Tibial artery (tissue), 4 donors: ENCODE results near the gene GDPD4.
A peak's percentile ranks its signal among the peaks of the same experiment; 100 is the strongest.

Experiments
- DNase-seq, 2 donors: peaks; one replicate each; pipeline ENCODE4 v3.0.0-alpha.2; 2019
- H3K27ac ChIP-seq, 2 donors: fragments of 200-600 bp; sonication (generic) in 1 of 2; 1 replicate in 1 of 2; 2 replicates in 1 of 2; pipeline ENCODE4 v1.5.1; 2018 to 2019; ENCODE audit warnings: mild to moderate bottlenecking in 1 of 2
- H3K27me3 ChIP-seq, 2 donors: fragments of 200-600 bp; sonication (generic) in 1 of 2; one replicate each; pipeline versions ENCODE4 v1.5.1 to v1.6.0; 2016 to 2019
- H3K36me3 ChIP-seq, 3 donors: fragments of 200-600 bp; sonication (generic) in 2 of 3; one replicate each; pipeline ENCODE4 v1.5.1; 2016 to 2019; ENCODE audit warnings: mild to moderate bottlenecking in 2 of 3
- H3K4me1 ChIP-seq, 4 donors: fragments of 200-600 bp; sonication (generic) in 2 of 4; 1 replicate in 3 of 4; 2 replicates in 1 of 4; pipeline ENCODE4 v1.5.1; 2016 to 2019
- H3K4me3 ChIP-seq, 2 donors: fragments of 200-600 bp; sonication (generic) in 1 of 2; 1 replicate in 1 of 2; 2 replicates in 1 of 2; pipeline ENCODE4 v1.5.1; 2018 to 2019; ENCODE audit warnings: mild to moderate bottlenecking in 2 of 2
- H3K9me3 ChIP-seq, 3 donors: fragments of 200-600 bp; sonication (generic) in 1 of 3; one replicate each; pipeline ENCODE4 v1.5.1; 2016 to 2019
- intact Hi-C: fragments of 100-400 bp; cut with DNase I; formaldehyde crosslinking; loops from one replicate; pipeline ENCODE4 v1.15.0; 2023; ENCODE audit warnings: low total_unique reads
- TF ChIP-seq, protein P1 (sequence below), 2 experiments: fragments of 200-600 bp in 1 of 2; fragments of 450-650 bp in 1 of 2; IDR thresholded peaks; one replicate each; pipeline ENCODE4 v1.5.1; 2017 to 2019; ENCODE audit warnings: antibody characterized with exemption in 2 of 2, mild to moderate bottlenecking in 1 of 2, moderate library complexity in 1 of 2

Gene GDPD4

DNA sequence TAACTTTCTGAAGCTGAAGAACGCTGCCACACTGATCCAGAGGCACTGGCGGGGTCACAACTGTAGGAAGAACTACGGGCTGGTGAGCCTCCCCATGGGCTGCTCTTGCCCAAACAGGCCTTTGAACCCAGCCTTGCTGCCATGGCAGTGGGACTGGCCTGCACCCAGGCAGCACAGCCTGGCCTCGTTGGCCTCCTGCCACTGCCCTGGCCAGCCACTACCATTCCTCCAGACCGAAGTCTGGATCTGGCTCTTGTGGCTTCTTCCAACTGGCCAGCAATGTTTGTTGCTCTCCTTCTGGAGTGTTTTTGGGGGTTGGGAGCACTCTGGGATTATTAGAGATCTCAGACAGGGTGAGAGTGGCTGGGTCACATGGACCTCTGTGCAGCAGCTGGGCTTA, 122.4 kb downstream of the GDPD4 start:
- no peak overlapping the region for H3K27ac ChIP-seq
- no peak for DNase-seq
- intact Hi-C loops = no loop called here
- H3K4me3 ChIP-seq = no peak overlapping the region
- H3K4me1 ChIP-seq = peaks cover 0 to 10% (median 2%) of the 10 kb centered on the region in 4 donors
- no peaks in the 10 kb centered on the region for H3K36me3 ChIP-seq
- TF ChIP-seq, protein P1, sequence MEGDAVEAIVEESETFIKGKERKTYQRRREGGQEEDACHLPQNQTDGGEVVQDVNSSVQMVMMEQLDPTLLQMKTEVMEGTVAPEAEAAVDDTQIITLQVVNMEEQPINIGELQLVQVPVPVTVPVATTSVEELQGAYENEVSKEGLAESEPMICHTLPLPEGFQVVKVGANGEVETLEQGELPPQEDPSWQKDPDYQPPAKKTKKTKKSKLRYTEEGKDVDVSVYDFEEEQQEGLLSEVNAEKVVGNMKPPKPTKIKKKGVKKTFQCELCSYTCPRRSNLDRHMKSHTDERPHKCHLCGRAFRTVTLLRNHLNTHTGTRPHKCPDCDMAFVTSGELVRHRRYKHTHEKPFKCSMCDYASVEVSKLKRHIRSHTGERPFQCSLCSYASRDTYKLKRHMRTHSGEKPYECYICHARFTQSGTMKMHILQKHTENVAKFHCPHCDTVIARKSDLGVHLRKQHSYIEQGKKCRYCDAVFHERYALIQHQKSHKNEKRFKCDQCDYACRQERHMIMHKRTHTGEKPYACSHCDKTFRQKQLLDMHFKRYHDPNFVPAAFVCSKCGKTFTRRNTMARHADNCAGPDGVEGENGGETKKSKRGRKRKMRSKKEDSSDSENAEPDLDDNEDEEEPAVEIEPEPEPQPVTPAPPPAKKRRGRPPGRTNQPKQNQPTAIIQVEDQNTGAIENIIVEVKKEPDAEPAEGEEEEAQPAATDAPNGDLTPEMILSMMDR (IDR thresholded peaks at IDR 0.05) = no peak
- no peaks in the 10 kb centered on the region for H3K27me3 ChIP-seq
- no peaks in the 10 kb centered on the region for H3K9me3 ChIP-seq

DNA sequence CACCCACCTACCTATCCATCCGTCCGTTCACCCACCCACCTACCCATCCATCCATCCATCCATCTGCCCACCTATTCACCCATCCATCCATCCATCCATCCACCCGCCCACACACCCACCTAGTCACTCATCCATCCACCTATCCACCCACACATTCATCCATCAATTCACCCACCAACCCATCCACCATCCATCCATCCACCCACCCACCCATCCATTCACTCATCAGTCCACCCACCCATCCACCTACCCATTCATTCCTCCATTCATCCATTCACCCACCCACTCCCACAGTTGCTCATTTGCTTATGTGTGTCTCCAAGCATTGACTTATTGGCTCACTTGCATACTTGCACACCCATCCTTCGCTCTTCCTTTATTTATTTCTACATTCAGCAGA, 123.3 kb downstream of the GDPD4 start:
- Histone ChIP-seq H3K4me1 (peaks cover 0 to 10% (median 2%) of the 10 kb centered on the region in 4 donors), H3K4me3 (no peak overlapping the region), H3K27me3 (no peaks in the 10 kb centered on the region), H3K9me3 (no peaks in the 10 kb centered on the region), H3K27ac (no peak overlapping the region), H3K36me3 (no peaks in the 10 kb centered on the region)
- DNase-seq = no peak
- intact Hi-C loops = no loop called here
- TF ChIP-seq, protein P1 (IDR thresholded peaks at IDR 0.05) = no peak

DNA sequence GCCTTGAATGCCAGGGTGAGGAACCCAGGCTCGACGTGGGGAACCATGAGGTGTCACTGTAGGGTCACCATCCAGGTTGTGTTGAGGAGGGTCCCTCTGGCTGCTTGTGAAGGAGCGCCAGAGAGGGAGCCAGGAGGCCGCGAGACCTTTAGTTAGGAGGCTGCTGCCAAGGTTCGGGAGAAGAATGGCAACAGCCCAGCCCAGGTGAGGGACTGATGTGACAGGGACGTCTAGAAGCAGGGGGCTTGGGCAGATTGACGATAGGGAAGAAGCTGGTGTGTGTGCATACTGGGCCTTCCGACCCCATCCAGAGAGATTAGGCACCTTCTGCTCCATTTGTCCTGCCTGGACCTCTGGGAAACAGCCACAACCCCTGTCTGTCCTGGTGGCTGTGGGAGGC, 124.5 kb downstream of the GDPD4 start:
- no peaks in the 10 kb centered on the region for H3K9me3 ChIP-seq
- H3K36me3 ChIP-seq = no peaks in the 10 kb centered on the region
- H3K27me3 ChIP-seq = no peaks in the 10 kb centered on the region
- H3K4me1 ChIP-seq = peaks cover 0 to 10% (median 2%) of the 10 kb centered on the region in 4 donors
- H3K27ac ChIP-seq = no peak overlapping the region
- TF ChIP-seq, protein P1 (IDR thresholded peaks at IDR 0.05) = no peak
- no peak for DNase-seq
- H3K4me3 ChIP-seq = no peak overlapping the region
- intact Hi-C loops = no loop called here

- no peak overlapping the region for H3K27ac ChIP-seq
- TF ChIP-seq, protein P1 (IDR thresholded peaks at IDR 0.05) = no peak
- peaks cover 0 to 10% (median 2%) of the 10 kb centered on the region in 4 donors for H3K4me1 ChIP-seq
- DNase-seq = peak; percentile 64 to 76
- H3K9me3 ChIP-seq = no peaks in the 10 kb centered on the region
- H3K4me3 ChIP-seq = peak overlapping the region in 1 of 2 donors; percentile 4
- intact Hi-C loops = no loop called here
- H3K36me3 ChIP-seq = no peaks in the 10 kb centered on the region
- H3K27me3 ChIP-seq = no peaks in the 10 kb centered on the region
These were observed 125.5 kb downstream of the GDPD4 start for GRCh38 chr11:77175869-77176539.

DNA sequence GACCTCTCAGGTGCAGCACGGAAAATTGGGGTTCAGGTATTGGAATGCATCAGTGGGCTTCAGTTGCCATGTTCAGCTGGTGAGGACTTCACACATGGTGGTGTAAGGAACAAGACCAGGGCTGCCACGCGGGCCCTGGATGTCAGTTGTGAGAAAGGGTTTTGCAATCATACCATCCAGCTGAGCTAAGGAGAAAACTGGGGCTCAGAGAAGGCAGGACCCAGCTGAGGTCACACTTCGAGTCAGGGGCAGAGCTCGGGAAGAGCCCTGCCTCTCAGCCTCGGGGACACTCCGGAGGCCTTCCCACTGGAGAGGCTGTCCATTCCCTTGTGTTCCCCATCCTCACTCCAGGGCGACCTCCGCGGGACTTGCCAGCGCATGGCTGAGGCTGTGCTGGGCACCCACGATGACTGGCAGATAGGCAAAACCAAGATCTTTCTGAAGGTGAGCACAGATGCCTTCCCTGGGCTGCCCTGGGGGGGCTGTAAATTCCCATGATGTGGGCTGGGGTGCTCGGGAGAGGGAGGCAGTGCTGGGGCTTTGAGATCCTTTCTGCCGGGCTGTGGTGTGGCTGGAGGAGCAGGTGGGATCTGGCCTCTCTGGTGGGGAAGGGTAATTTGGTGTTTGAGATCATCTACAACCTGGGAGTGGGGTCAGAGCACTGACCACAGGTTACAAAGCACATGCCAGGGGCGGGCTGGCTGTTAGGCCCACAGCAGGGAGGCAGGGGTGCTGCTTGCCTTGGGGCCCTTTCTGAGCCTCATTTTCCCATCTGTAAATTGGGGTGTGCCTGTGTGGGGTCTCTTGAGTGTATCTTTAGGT, 126.3 kb downstream of the GDPD4 start:
- intact Hi-C loops = no loop called here
- H3K27me3 ChIP-seq = no peaks in the 10 kb centered on the region
- peak overlapping the region in 1 of 2 donors; percentile 4 for H3K4me3 ChIP-seq
- no peaks in the 10 kb centered on the region for H3K36me3 ChIP-seq
- H3K4me1 ChIP-seq = peaks cover 0 to 10% (median 2%) of the 10 kb centered on the region in 4 donors
- no peak overlapping the region for H3K27ac ChIP-seq
- no peaks in the 10 kb centered on the region for H3K9me3 ChIP-seq
- peak in 1 of 2 donors; percentile 54 for DNase-seq
- TF ChIP-seq, protein P1 (IDR thresholded peaks at IDR 0.05) = no peak
